HEK293 (cell line): Measurements from ENCODE around the gene RFPL2.

ENCODE experiments used
- CTCF ChIA-PET: fragments of 350-600 bp; formaldehyde crosslinking; extraction: SDS; loops from one replicate; lab custom pipeline; 2021; ENCODE audit warnings: antibody characterized with exemption; lab: Yijun Ruan, JAX
- POLR2A ChIA-PET: fragments of 300-600 bp; formaldehyde crosslinking; extraction: SDS; loops from one replicate; lab custom pipeline; 2020; ENCODE audit warnings: antibody characterized with exemption, inconsistent platforms; lab: Yijun Ruan, JAX
- H3K27ac ChIP-seq: fragments of 200-500 bp; sonication (Bioruptor generic); 2 replicates; pipeline ENCODE4 v1.5.1; 2014; ENCODE audit warnings: low read depth, low read length, control low read depth, inconsistent platforms; ENCODE audit errors: extremely low read depth
- H3K36me3 ChIP-seq, 2 experiments: fragments of 200-500 bp in 1 of 2; sonication (Bioruptor generic) in 1 of 2; 1 replicate in 1 of 2; 2 replicates in 1 of 2; pipeline ENCODE4 v1.5.1; 2014 to 2017; ENCODE audit warnings: inconsistent platforms in 2 of 2, low read length in 2 of 2; ENCODE audit not compliant: control insufficient read depth in 2 of 2, insufficient read depth in 1 of 2
- H3K4me1 ChIP-seq: fragments of 200-500 bp; sonication (Bioruptor generic); 2 replicates; pipeline ENCODE4 v1.5.1; 2014; ENCODE audit warnings: mild to moderate bottlenecking, low read length, inconsistent platforms; ENCODE audit not compliant: control insufficient read depth, insufficient read depth
- H3K4me3 ChIP-seq: 2 replicates; pipeline ENCODE4 v1.5.1; 2011; ENCODE audit warnings: low read depth, mild to moderate bottlenecking, control low read depth, low read length, moderate library complexity
- H3K9me3 ChIP-seq: fragments of 200-500 bp; sonication (Bioruptor generic); 2 replicates; pipeline ENCODE4 v1.5.1; 2014; ENCODE audit warnings: low read depth, low read length, inconsistent platforms; ENCODE audit not compliant: control insufficient read depth, insufficient read depth
- EGR2 ChIP-seq: fragments of 450-650 bp; formaldehyde crosslinking; IDR thresholded peaks from 2 replicates; pipeline ENCODE4 v1.5.1; 2016; ENCODE audit warnings: low read depth, missing biosample characterization, missing genetic modification characterization
- FEZF1 ChIP-seq: fragments of 450-650 bp; formaldehyde crosslinking; IDR thresholded peaks from 2 replicates; pipeline ENCODE4 v1.5.1; 2016; ENCODE audit warnings: missing biosample characterization, missing genetic modification characterization
- GLI4 ChIP-seq: fragments of 450-650 bp; formaldehyde crosslinking; IDR thresholded peaks from 2 replicates; pipeline ENCODE4 v1.5.1; 2016; ENCODE audit warnings: missing biosample characterization, missing genetic modification characterization
- HOXC10 ChIP-seq: sonication (generic); formaldehyde crosslinking; IDR thresholded peaks from 2 replicates; pipeline ENCODE4 v1.8.1; 2023; ENCODE audit warnings: mild to moderate bottlenecking, missing genetic modification reagents
- PRDM6 ChIP-seq: fragments of 450-650 bp; formaldehyde crosslinking; IDR thresholded peaks from 2 replicates; pipeline ENCODE4 v1.5.1; 2017; ENCODE audit warnings: missing biosample characterization, missing genetic modification characterization
- SALL2 ChIP-seq: fragments of 450-650 bp; formaldehyde crosslinking; IDR thresholded peaks from 2 replicates; pipeline ENCODE4 v1.5.0; 2017; ENCODE audit warnings: missing biosample characterization, mild to moderate bottlenecking, missing genetic modification characterization, borderline replicate concordance
- TSHZ1 ChIP-seq: fragments of 450-650 bp; formaldehyde crosslinking; IDR thresholded peaks from 2 replicates; pipeline ENCODE4 v1.5.1; 2016; ENCODE audit warnings: missing biosample characterization, missing genetic modification characterization, borderline replicate concordance
- ZBTB11 ChIP-seq: fragments of 450-650 bp; formaldehyde crosslinking; conservative IDR thresholded peaks from 2 replicates; pipeline ENCODE4 v1.5.1; 2016; ENCODE audit warnings: low read depth, missing biosample characterization, missing genetic modification characterization
- ZBTB17 ChIP-seq: fragments of 450-650 bp; formaldehyde crosslinking; IDR thresholded peaks from 2 replicates; pipeline ENCODE4 v1.5.1; 2016; ENCODE audit warnings: missing biosample characterization, missing genetic modification characterization
- ZNF157 ChIP-seq: fragments of 450-650 bp; formaldehyde crosslinking; IDR thresholded peaks from 2 replicates; pipeline ENCODE4 v1.5.1; 2016; ENCODE audit warnings: missing biosample characterization, missing genetic modification characterization
- ZNF37A ChIP-seq: fragments of 450-650 bp; IDR thresholded peaks from 2 replicates; pipeline ENCODE4 v1.5.1; 2018; ENCODE audit warnings: missing biosample characterization, missing genetic modification characterization
- ZNF707 ChIP-seq: fragments of 450-650 bp; formaldehyde crosslinking; IDR thresholded peaks from 2 replicates; pipeline ENCODE4 v1.5.1; 2016; ENCODE audit warnings: missing biosample characterization, missing genetic modification characterization

The RFPL2 gene

GRCh38 chr22:32226326-32227104 is 21.6 kb upstream of the RFPL2 start (continued):
- TF ChIP-seq ZBTB17 (tag by site-specific recombination) (no peak), EGR2 (tag by site-specific recombination) (peak; percentile 80)

- TF ChIP-seq TSHZ1, result no peak
- no peak for TF ChIP-seq FEZF1 (tag by site-specific recombination)
- TF ChIP-seq ZNF157 (tag by site-specific recombination), result no peak
- no peak for TF ChIP-seq ZBTB11 (tag by site-specific recombination)
- TF ChIP-seq PRDM6 (tag by site-specific recombination), result no peak
- no peak for TF ChIP-seq ZNF707 (tag by site-specific recombination)
- no peak for TF ChIP-seq GLI4 (tag by site-specific recombination)
- TF ChIP-seq SALL2, result no peak
- no peak for TF ChIP-seq ZNF37A (tag by site-specific recombination)
- TF ChIP-seq, all 188 proteins: peak for 0
- ChIA-PET POLR2A (no interaction called here), CTCF (interaction anchor here (0.6 to 1.3 kb wide), 6 partner anchors 8 to 990 kb away, joined by 3 to 6 read pairs (median 3); no protein-coding TSS in a partner anchor)
- Histone ChIP-seq H3K36me3 (no peaks in the 10 kb centered on the region), H3K4me3 (no peak overlapping the region), H3K27ac (no peak overlapping the region), H3K4me1 (no peaks in the 10 kb centered on the region), H3K9me3 (no peaks in the 10 kb centered on the region)
These were observed 18.1 kb upstream of the RFPL2 start for GRCh38 chr22:32222991-32223390.

GRCh38 chr22:32219026-32219425 is 14.2 kb upstream of the RFPL2 start:
- CTCF ChIA-PET, result interaction anchor here (1.0 to 1.4 kb wide), 4 partner anchors 11 to 128 kb away, joined by 3 to 5 read pairs (median 4); no protein-coding TSS in a partner anchor
- TF ChIP-seq HOXC10 (CRISPR knock-in tag), result no peak
- H3K4me1 ChIP-seq, result no peaks in the 10 kb centered on the region
- no peaks in the 10 kb centered on the region for H3K36me3 ChIP-seq
- no peak overlapping the region for H3K4me3 ChIP-seq
- H3K9me3 ChIP-seq, result no peaks in the 10 kb centered on the region
- POLR2A ChIA-PET, result no interaction called here
- H3K27ac ChIP-seq, result no peak overlapping the region
